Skin epidermis (tissue), 12 donors: ENCODE measurements around the gene CNTNAP2.
"Not testable (repeated sequence)": the region's sequence is repeated elsewhere in the genome, so short reads cannot be mapped to it uniquely, and the experiment has no call there.

Experiments
- H3K27ac ChIP-seq, 21 experiments: fragments of 200-600 bp; sonication (generic) in 11 of 21; one replicate each; pipeline ENCODE4 v1.5.0; 2020; ENCODE audit warnings: mild to moderate bottlenecking in 3 of 21, inconsistent platforms in 2 of 21, moderate library complexity in 2 of 21
- H3K4me3 ChIP-seq, 7 experiments: fragments of 200-600 bp; sonication (generic) in 2 of 7; one replicate each; pipeline ENCODE4 v1.5.0; 2020; ENCODE audit warnings: inconsistent platforms in 2 of 7, mild to moderate bottlenecking in 2 of 7, moderate library complexity in 1 of 7

Gene CNTNAP2

GRCh38 chr7:146805082-146805481 lies 688.5 kb downstream of the CNTNAP2 start:
- no peak overlapping the region for H3K27ac ChIP-seq
- H3K4me3 ChIP-seq: no peak overlapping the region

- Histone ChIP-seq H3K4me3 (no peak overlapping the region), H3K27ac (no peak overlapping the region)
Measured at GRCh38 chr7:146826329-146826728, 709.7 kb downstream of the CNTNAP2 start.

GRCh38 chr7:146830686-146831085 lies 714.1 kb downstream of the CNTNAP2 start:
- H3K4me3 ChIP-seq: no peak overlapping the region
- no peak overlapping the region for H3K27ac ChIP-seq

- H3K4me3 ChIP-seq: no peak overlapping the region
- H3K27ac ChIP-seq: no peak overlapping the region
Measured at GRCh38 chr7:146831875-146832274, 715.3 kb downstream of the CNTNAP2 start.

GRCh38 chr7:146844405-146844804 lies 727.8 kb downstream of the CNTNAP2 start:
- Histone ChIP-seq H3K27ac (no peak overlapping the region), H3K4me3 (no peak overlapping the region)

- Histone ChIP-seq H3K4me3 (no peak overlapping the region), H3K27ac (no peak overlapping the region)
Measured at GRCh38 chr7:146858690-146859089, 742.1 kb downstream of the CNTNAP2 start.

- H3K27ac ChIP-seq: no peak overlapping the region
- H3K4me3 ChIP-seq: no peak overlapping the region
Measured at GRCh38 chr7:146861701-146862100, 745.1 kb downstream of the CNTNAP2 start.

- Histone ChIP-seq H3K27ac (no peak overlapping the region), H3K4me3 (no peak overlapping the region)
Measured at GRCh38 chr7:146862415-146862814, 745.8 kb downstream of the CNTNAP2 start.

- Histone ChIP-seq H3K27ac (no peak overlapping the region), H3K4me3 (no peak overlapping the region)
Measured at GRCh38 chr7:146864644-146865043, 748.0 kb downstream of the CNTNAP2 start.

GRCh38 chr7:146865696-146866095 lies 749.1 kb downstream of the CNTNAP2 start:
- H3K27ac ChIP-seq: no peak overlapping the region
- no peak overlapping the region for H3K4me3 ChIP-seq

- H3K27ac ChIP-seq: no peak overlapping the region
- H3K4me3 ChIP-seq: no peak overlapping the region
Measured at GRCh38 chr7:146874722-146875121, 758.1 kb downstream of the CNTNAP2 start.

- no peak overlapping the region for H3K4me3 ChIP-seq
- H3K27ac ChIP-seq: no peak overlapping the region
Measured at GRCh38 chr7:146875237-146875785, 758.7 kb downstream of the CNTNAP2 start.

GRCh38 chr7:146875981-146876380 lies 759.4 kb downstream of the CNTNAP2 start:
- no peak overlapping the region for H3K27ac ChIP-seq
- no peak overlapping the region for H3K4me3 ChIP-seq

- H3K27ac ChIP-seq: no peak overlapping the region
Measured at GRCh38 chr7:146876411-146876810, 759.8 kb downstream of the CNTNAP2 start.

GRCh38 chr7:146878901-146879300 lies 762.3 kb downstream of the CNTNAP2 start:
- no peak overlapping the region for H3K27ac ChIP-seq
- H3K4me3 ChIP-seq: no peak overlapping the region

More at GRCh38 chr7:146876411-146876810, 759.8 kb downstream of the CNTNAP2 start:
- no peak overlapping the region for H3K4me3 ChIP-seq

- no peak overlapping the region for H3K4me3 ChIP-seq
- no peak overlapping the region for H3K27ac ChIP-seq
Measured at GRCh38 chr7:146885231-146885630, 768.6 kb downstream of the CNTNAP2 start.

- Histone ChIP-seq H3K27ac (no peak overlapping the region), H3K4me3 (no peak overlapping the region)
Measured at GRCh38 chr7:146889806-146890555, 773.4 kb downstream of the CNTNAP2 start.

- H3K27ac ChIP-seq: no peak overlapping the region
- H3K4me3 ChIP-seq: no peak overlapping the region
Measured at GRCh38 chr7:146892151-146892550, 775.5 kb downstream of the CNTNAP2 start.

GRCh38 chr7:146894927-146895326 lies 778.3 kb downstream of the CNTNAP2 start:
- no peak overlapping the region for H3K27ac ChIP-seq
- no peak overlapping the region for H3K4me3 ChIP-seq

GRCh38 chr7:146902266-146902665 lies 785.7 kb downstream of the CNTNAP2 start:
- Histone ChIP-seq H3K4me3 (no peak overlapping the region), H3K27ac (no peak overlapping the region)

- Histone ChIP-seq H3K4me3 (no peak overlapping the region), H3K27ac (no peak overlapping the region)
Measured at GRCh38 chr7:146902728-146903127, 786.1 kb downstream of the CNTNAP2 start.

GRCh38 chr7:146905746-146906145 lies 789.1 kb downstream of the CNTNAP2 start:
- not testable (repeated sequence) for H3K4me3 ChIP-seq, H3K27ac ChIP-seq
